Measurements from ENCODE around the gene SLC16A7. TPM values are rescaled to one million over a fixed set of nuclear protein-coding genes. Genes with fewer than 3 reads are reported as not detected.

The SLC16A7 gene
- total RNA-seq, 1 donor from 2014 or later = 11.2 TPM

- Mint-ChIP-seq H3K4me1 (ENCODE audit: low read depth, unreplicated experiment) (peaks cover 9% of the 10 kb centered on the region), H3K4me3 (ENCODE audit: unreplicated experiment) (no peak overlapping the region), H3K27ac (ENCODE audit: unreplicated experiment) (no peak overlapping the region), H3K27me3 (ENCODE audit: unreplicated experiment) (no peaks in the 10 kb centered on the region), H3K36me3 (ENCODE audit: unreplicated experiment) (no peaks in the 10 kb centered on the region), H3K9me3 (ENCODE audit: unreplicated experiment) (peaks cover 2% of the 10 kb centered on the region)
- no peak for TF ChIP-seq CTCF (IDR thresholded peaks at IDR 0.05; ENCODE audit: partially characterized antibody, unreplicated experiment)
- DNase-seq = no peak
Observed at GRCh38 chr12:59632408-59632807, 36.6 kb downstream of the SLC16A7 start.

DNA sequence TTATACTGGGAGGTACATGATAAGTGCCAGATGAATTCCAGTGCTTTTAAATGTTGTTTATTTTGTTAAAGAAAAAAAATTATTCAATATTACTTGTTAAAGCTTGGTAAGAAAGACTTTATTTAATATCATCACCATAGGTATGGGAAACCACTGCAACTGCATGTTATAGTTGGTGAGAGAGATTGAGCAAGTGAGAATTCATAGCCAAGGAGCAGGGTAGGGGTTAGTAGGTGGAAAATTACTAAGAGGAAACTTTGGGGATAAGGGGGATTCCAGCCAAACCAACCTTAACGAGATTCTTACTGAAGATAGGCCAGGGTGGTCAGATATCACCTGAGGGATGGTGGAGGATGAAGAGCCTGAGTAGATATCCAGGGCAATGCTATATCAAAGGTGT, 38.4 kb downstream of the SLC16A7 start:
- Mint-ChIP-seq H3K27ac (ENCODE audit: unreplicated experiment) (no peak overlapping the region), H3K9me3 (ENCODE audit: unreplicated experiment) (peaks cover 2% of the 10 kb centered on the region), H3K4me3 (ENCODE audit: unreplicated experiment) (no peak overlapping the region), H3K4me1 (ENCODE audit: low read depth, unreplicated experiment) (peaks cover 4% of the 10 kb centered on the region), H3K36me3 (ENCODE audit: unreplicated experiment) (no peaks in the 10 kb centered on the region), H3K27me3 (ENCODE audit: unreplicated experiment) (no peaks in the 10 kb centered on the region)
- DNase-seq = no peak
- TF ChIP-seq CTCF (IDR thresholded peaks at IDR 0.05; ENCODE audit: partially characterized antibody, unreplicated experiment) = no peak

DNA sequence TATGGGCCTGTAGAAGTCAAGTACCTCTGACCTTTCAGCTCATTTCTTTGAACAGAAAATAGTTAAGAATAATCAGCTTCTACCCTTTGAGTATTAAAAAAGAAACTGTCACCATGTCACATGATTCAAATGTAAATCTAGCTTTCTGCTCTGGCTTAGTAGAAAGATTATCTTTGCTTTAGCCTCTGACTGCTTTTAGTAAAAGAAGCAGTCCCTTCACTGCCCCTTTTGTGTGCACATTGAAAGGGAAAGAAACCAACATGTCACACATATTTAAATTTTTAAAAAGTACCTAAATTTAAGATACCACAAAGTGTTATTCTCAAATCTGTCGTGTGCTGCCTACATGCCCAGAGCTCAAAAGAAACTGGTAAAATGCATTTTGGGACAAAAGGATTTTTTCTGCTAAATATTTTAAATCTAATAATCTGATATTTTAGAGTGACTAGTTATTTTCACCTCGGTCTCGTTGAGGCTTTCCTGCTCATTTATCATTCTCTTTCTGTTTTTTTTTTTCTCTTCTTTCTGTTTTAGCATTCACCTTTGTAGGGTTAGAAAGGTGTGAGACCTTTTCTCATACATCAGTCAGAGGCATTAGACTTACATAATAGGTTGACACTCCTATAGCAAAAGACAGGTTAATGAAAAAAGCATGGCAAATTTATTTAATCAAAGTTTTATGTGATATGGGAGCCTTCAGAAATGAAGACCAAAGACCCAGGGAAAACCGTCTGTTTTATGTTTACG, 41.3 kb downstream of the SLC16A7 start:
- Mint-ChIP-seq H3K27me3 (ENCODE audit: unreplicated experiment) (no peaks in the 10 kb centered on the region), H3K9me3 (ENCODE audit: unreplicated experiment) (peaks cover 2% of the 10 kb centered on the region), H3K36me3 (ENCODE audit: unreplicated experiment) (no peaks in the 10 kb centered on the region), H3K27ac (ENCODE audit: unreplicated experiment) (no peak overlapping the region), H3K4me1 (ENCODE audit: low read depth, unreplicated experiment) (no peaks in the 10 kb centered on the region), H3K4me3 (ENCODE audit: unreplicated experiment) (no peak overlapping the region)
- no peak for DNase-seq
- TF ChIP-seq CTCF (IDR thresholded peaks at IDR 0.05; ENCODE audit: partially characterized antibody, unreplicated experiment) = no peak

GRCh38 chr12:59637692-59638070, 41.9 kb downstream of the SLC16A7 start:
- peaks cover 2% of the 10 kb centered on the region for H3K9me3 Mint-ChIP-seq (ENCODE audit: unreplicated experiment)
- H3K27ac Mint-ChIP-seq (ENCODE audit: unreplicated experiment) = no peak overlapping the region
- H3K4me1 Mint-ChIP-seq (ENCODE audit: low read depth, unreplicated experiment) = no peaks in the 10 kb centered on the region
- TF ChIP-seq CTCF (IDR thresholded peaks at IDR 0.05; ENCODE audit: partially characterized antibody, unreplicated experiment) = no peak
- no peaks in the 10 kb centered on the region for H3K27me3 Mint-ChIP-seq (ENCODE audit: unreplicated experiment)
- H3K36me3 Mint-ChIP-seq (ENCODE audit: unreplicated experiment) = no peaks in the 10 kb centered on the region
- no peak overlapping the region for H3K4me3 Mint-ChIP-seq (ENCODE audit: unreplicated experiment)
- no peak for DNase-seq

- Mint-ChIP-seq H3K36me3 (ENCODE audit: unreplicated experiment) (no peaks in the 10 kb centered on the region), H3K27ac (ENCODE audit: unreplicated experiment) (no peak overlapping the region)
- no peak for TF ChIP-seq CTCF (IDR thresholded peaks at IDR 0.05; ENCODE audit: partially characterized antibody, unreplicated experiment)
Observed at GRCh38 chr12:59643550-59643949, 47.7 kb downstream of the SLC16A7 start.

More at GRCh38 chr12:59643550-59643949, 47.7 kb downstream of the SLC16A7 start:
- Mint-ChIP-seq H3K27me3 (ENCODE audit: unreplicated experiment) (peaks cover 3% of the 10 kb centered on the region), H3K4me3 (ENCODE audit: unreplicated experiment) (no peak overlapping the region), H3K4me1 (ENCODE audit: low read depth, unreplicated experiment) (no peaks in the 10 kb centered on the region), H3K9me3 (ENCODE audit: unreplicated experiment) (no peaks in the 10 kb centered on the region)
- no peak for DNase-seq
